WI38 (cell line): ENCODE data around the gene FCRL5.

Experiments
- H3K4me3 ChIP-seq: 2 replicates; pipeline ENCODE4 v1.5.1; 2011; ENCODE audit warnings: low read depth, mild to moderate bottlenecking, control low read depth, low read length
- CTCF ChIP-seq: IDR thresholded peaks from 2 replicates; pipeline ENCODE4 v1.5.1; 2012; ENCODE audit warnings: low read depth, mild to moderate bottlenecking, control low read depth, low read length

FCRL5 gene

GRCh38 chr1:157497987-157498735, 54.2 kb downstream of the FCRL5 start:
- TF ChIP-seq CTCF, result no peak
- H3K4me3 ChIP-seq, result no peak overlapping the region

DNA sequence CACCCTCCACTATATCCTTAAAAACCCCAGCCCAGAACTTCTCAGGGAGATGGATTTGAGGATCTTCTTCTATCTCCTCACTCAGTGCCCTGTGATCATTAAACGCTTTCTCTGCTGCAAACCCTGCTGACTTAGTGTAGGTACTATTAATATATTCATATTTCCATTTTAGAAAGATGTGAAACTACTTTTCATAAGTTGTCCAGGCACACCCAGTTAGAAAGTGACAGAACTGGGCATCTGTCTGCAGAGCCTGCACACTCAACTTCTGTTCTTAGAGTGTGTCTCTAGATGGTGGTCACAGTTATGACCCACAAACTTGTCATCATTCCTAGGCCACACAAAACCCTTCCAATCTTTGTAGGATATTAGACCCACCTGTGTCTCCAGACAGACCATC, 55.0 kb downstream of the FCRL5 start:
- no peak for TF ChIP-seq CTCF
- H3K4me3 ChIP-seq, result no peak overlapping the region

GRCh38 chr1:157496121-157496526, 56.2 kb downstream of the FCRL5 start:
- no peak overlapping the region for H3K4me3 ChIP-seq
- TF ChIP-seq CTCF, result peak; percentile 91

- TF ChIP-seq CTCF, result no peak
Observed at GRCh38 chr1:157495285-157495684, 57.0 kb downstream of the FCRL5 start.

GRCh38 chr1:157494093-157494492, 58.2 kb downstream of the FCRL5 start:
- H3K4me3 ChIP-seq, result no peak overlapping the region
- TF ChIP-seq CTCF, result no peak

More at GRCh38 chr1:157495285-157495684, 57.0 kb downstream of the FCRL5 start:
- H3K4me3 ChIP-seq, result no peak overlapping the region

DNA sequence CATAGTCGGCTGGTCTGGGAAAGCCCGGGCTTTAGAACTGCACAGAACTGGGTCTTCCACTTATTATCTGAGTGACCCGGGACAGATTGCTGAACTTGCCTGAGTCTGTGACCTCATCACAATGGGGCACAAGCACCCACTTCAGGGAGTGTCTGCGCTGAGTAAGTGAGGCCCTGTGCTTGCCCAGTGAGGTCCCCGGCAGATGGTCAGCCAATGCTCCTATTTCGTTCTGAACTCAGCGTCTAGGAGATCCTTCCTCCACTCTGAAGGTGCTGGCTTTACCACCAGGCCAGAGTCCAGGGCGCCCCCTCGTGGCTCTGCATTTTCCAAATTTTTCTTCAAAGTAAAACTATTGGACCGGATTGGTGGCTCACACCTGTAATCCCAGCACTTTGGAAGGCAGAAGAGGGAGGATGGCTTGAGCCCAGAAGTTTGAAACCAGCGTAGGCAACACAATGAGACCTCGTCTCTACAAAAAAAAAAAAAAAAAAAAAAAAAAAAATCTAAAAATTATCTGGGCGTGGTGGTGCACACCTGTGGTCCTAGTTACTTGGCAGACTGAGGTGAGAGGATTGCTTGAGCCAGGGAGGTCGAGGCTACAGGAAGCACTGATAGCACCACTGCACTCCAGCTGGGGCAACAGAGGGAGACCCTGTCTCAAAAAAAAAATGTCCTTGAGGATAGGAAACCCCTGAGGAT, 61.7 kb downstream of the FCRL5 start:
- peak; percentile 51 for TF ChIP-seq CTCF
- no peak overlapping the region for H3K4me3 ChIP-seq

GRCh38 chr1:157488156-157488555, 64.2 kb downstream of the FCRL5 start:
- no peak for TF ChIP-seq CTCF

More at GRCh38 chr1:157488156-157488555, 64.2 kb downstream of the FCRL5 start:
- no peak overlapping the region for H3K4me3 ChIP-seq
